ENCODE data around the gene EML4. TPM values are rescaled to one million over a fixed set of nuclear protein-coding genes. Genes with fewer than 3 reads are reported as not detected.

EML4 gene
- total and polyA plus RNA-seq, 9 of the 15 experiments (the other 6 are each of a cell fraction or from before 2014, with no cell fraction given) = 14.7 to 48.3 (median 36.5) TPM

- POLR2A ChIA-PET = interaction anchor here (1.1 to 2.1 kb wide), 2 partner anchors 13 to 14 kb away, joined by 4 to 7 read pairs; no protein-coding TSS in a partner anchor
- FAIRE-seq (peak; percentile 6), ATAC-seq (peak; percentile 57), DNase-seq (ENCODE audit: extremely low read depth in 1 of 4, low spot score in 3 of 4) (peak in 1 of 4 experiments; percentile 29)
- 77% methylated on average over 8 of the region's 8 CpGs for WGBS (ENCODE audit: insufficient coverage, low coverage, missing lambda C conversion rate)
- Histone ChIP-seq H3K9ac (ENCODE audit: insufficient read depth in 1 of 2, low read depth in 2 of 2, low read length in 2 of 2) (0 out of 4 replicates have a peak overlapping the region, but pooled peaks of 1 of the 2 experiments have one; percentile 5), H3K9me1 (ENCODE audit: control insufficient read depth, insufficient read depth, low read length) (peaks cover 4% of the 10 kb centered on the region), H4K20me1 (replicated peaks; ENCODE audit: control insufficient read depth, insufficient read depth, low read length) (0 out of 2 replicates have a peak, but pooled peaks cover 3% of the 10 kb centered on the region), H3K27ac (ENCODE audit: extremely low read depth, low read depth, low read length) (no peak overlapping the region; the same call in 2 of the 3 replicates), H3K27me3 (ENCODE audit: control insufficient read depth in 2 of 2, insufficient read depth in 2 of 2, low read length in 2 of 2) (no peaks in the 10 kb centered on the region), H2AFZ (ENCODE audit: low read depth, low read length) (no peak overlapping the region), H3K9me3 (replicated peaks; ENCODE audit: control insufficient read depth, insufficient read depth, low read depth, low read length) (no peaks in the 10 kb centered on the region), H3K36me3 (ENCODE audit: control insufficient read depth, insufficient read depth, low read length) (peaks cover 70% of the 10 kb centered on the region; the same call in 2 of the 3 replicates), H3K4me1 (replicated peaks in 1 of 2; ENCODE audit: control insufficient read depth in 2 of 2, insufficient read depth in 2 of 2, low read length in 2 of 2) (peaks cover 3 to 6% of the 10 kb centered on the region in 2 experiments; a peak in 2 of 5 replicates), H3K4me2 (ENCODE audit: insufficient read depth, low read length) (no peak overlapping the region), H3K79me2 (ENCODE audit: control insufficient read depth, insufficient read depth, low read length) (peaks cover 25% of the 10 kb centered on the region), H3K4me3 (no peak overlapping the region)
- in situ Hi-C loops (cut with MboI) (no loop called here), intact Hi-C loops (cut with micrococcal nuclease) (no loop called here)
- no TSS peak for BruUV-seq (replicated peaks)
- CTCF ChIA-PET (ENCODE audit: low intra/inter-chr PET ratio) = no interaction called here
- TF ChIP-seq ZNF175 (CRISPR knock-in tag; IDR thresholded peaks at IDR 0.05; ENCODE audit: low read depth) = 0 out of 2 replicates have a peak, but pooled peaks have one; percentile 39
- TF ChIP-seq, protein P1, sequence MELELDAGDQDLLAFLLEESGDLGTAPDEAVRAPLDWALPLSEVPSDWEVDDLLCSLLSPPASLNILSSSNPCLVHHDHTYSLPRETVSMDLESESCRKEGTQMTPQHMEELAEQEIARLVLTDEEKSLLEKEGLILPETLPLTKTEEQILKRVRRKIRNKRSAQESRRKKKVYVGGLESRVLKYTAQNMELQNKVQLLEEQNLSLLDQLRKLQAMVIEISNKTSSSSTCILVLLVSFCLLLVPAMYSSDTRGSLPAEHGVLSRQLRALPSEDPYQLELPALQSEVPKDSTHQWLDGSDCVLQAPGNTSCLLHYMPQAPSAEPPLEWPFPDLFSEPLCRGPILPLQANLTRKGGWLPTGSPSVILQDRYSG (tag; conservative IDR thresholded peaks at IDR 0.05; ENCODE audit: low read depth) = no peak
- TF ChIP-seq BACH1 (tag; IDR thresholded peaks at IDR 0.05) = peak; percentile 54; the same call in 1 of the 2 replicates
- TF ChIP-seq USF1 (CRISPR knock-in tag; IDR thresholded peaks at IDR 0.05) = peak; percentile 58
- TF ChIP-seq TFAP4 (CRISPR knock-in tag; IDR thresholded peaks at IDR 0.05; ENCODE audit: borderline replicate concordance) = no peak
- 0 out of 2 replicates have a peak, but pooled peaks have one; percentile 44 for TF ChIP-seq ZNF644 (tag; IDR thresholded peaks at IDR 0.05; ENCODE audit: low read depth)
- TF ChIP-seq NR2C2 (CRISPR knock-in tag; IDR thresholded peaks at IDR 0.05) = no peak
- TF ChIP-seq NR2C2 (tag; IDR thresholded peaks at IDR 0.05) = peak; percentile 40; the same call in 1 of the 2 replicates
- TF ChIP-seq MAFK (IDR thresholded peaks at IDR 0.05; ENCODE audit: low read length) = peak; percentile 44; the same call in 1 of the 2 replicates
- TF ChIP-seq, protein P2, sequence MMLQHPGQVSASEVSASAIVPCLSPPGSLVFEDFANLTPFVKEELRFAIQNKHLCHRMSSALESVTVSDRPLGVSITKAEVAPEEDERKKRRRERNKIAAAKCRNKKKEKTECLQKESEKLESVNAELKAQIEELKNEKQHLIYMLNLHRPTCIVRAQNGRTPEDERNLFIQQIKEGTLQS (IDR thresholded peaks at IDR 0.05) = peak; percentile 60
- TF ChIP-seq, protein P2 (CRISPR knock-in tag; conservative IDR thresholded peaks at IDR 0.05) = no peak
- TF ChIP-seq C11orf30 (IDR thresholded peaks at IDR 0.05; ENCODE audit: low read depth) = 0 out of 2 replicates have a peak, but pooled peaks have one; percentile 7
- TF ChIP-seq, protein P3, sequence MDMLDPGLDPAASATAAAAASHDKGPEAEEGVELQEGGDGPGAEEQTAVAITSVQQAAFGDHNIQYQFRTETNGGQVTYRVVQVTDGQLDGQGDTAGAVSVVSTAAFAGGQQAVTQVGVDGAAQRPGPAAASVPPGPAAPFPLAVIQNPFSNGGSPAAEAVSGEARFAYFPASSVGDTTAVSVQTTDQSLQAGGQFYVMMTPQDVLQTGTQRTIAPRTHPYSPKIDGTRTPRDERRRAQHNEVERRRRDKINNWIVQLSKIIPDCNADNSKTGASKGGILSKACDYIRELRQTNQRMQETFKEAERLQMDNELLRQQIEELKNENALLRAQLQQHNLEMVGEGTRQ (CRISPR knock-in tag; IDR thresholded peaks at IDR 0.05) = peak; percentile 44; the same call in 1 of the 2 replicates
- no peak for TF ChIP-seq CBFB (CRISPR knock-in tag; IDR thresholded peaks at IDR 0.05)
- TF ChIP-seq L3MBTL2 (IDR thresholded peaks at IDR 0.05) = peak; percentile 62
- TF ChIP-seq TEAD1 (CRISPR knock-in tag; IDR thresholded peaks at IDR 0.05) = peak in 1 of 2 experiments; percentile 52; a peak in 1 of 4 replicates
These were observed 173.1 kb downstream of the EML4 start for GRCh38 chr2:42342061-42342794.
